Measurements from ENCODE around the gene TCF3.

Gene TCF3

GRCh38 chr19:1684573-1684912 is 32.1 kb upstream of the TCF3 start:
- intact Hi-C loops (cut with DNase I; ENCODE audit: low total_unique reads) = no loop called here
- H3K27me3 ChIP-seq = peaks cover 0 to 73% of the 10 kb centered on the region in 2 donors

GRCh38 chr19:1683869-1684572 is 31.6 kb upstream of the TCF3 start:
- no peaks in the 10 kb centered on the region for H3K36me3 ChIP-seq
- no peak overlapping the region for H3K4me3 ChIP-seq
- H3K27me3 ChIP-seq = peaks cover 0 to 78% of the 10 kb centered on the region in 2 donors
- no peak for DNase-seq
- no peak overlapping the region for H3K27ac ChIP-seq
- TF ChIP-seq CTCF (IDR thresholded peaks at IDR 0.05) = no peak
- H3K4me1 ChIP-seq = no peaks in the 10 kb centered on the region
- intact Hi-C loops (cut with DNase I; ENCODE audit: low total_unique reads) = no loop called here
- no peaks in the 10 kb centered on the region for H3K9me3 ChIP-seq

More at GRCh38 chr19:1684573-1684912, 32.1 kb upstream of the TCF3 start:
- H3K9me3 ChIP-seq = no peaks in the 10 kb centered on the region
- DNase-seq = no peak
- no peaks in the 10 kb centered on the region for H3K4me1 ChIP-seq
- no peak overlapping the region for H3K27ac ChIP-seq
- no peak for TF ChIP-seq CTCF (IDR thresholded peaks at IDR 0.05)
- no peaks in the 10 kb centered on the region for H3K36me3 ChIP-seq
- H3K4me3 ChIP-seq = no peak overlapping the region

- no peaks in the 10 kb centered on the region for H3K36me3 ChIP-seq
- no peak overlapping the region for H3K4me3 ChIP-seq
- no peak for DNase-seq
- peaks cover 0 to 81% of the 10 kb centered on the region in 2 donors for H3K27me3 ChIP-seq
- peaks cover 0 to 1% (median under 1%) of the 10 kb centered on the region in 4 donors for H3K4me1 ChIP-seq
- intact Hi-C loops (cut with DNase I; ENCODE audit: low total_unique reads) = no loop called here
- no peak for TF ChIP-seq CTCF (IDR thresholded peaks at IDR 0.05)
- no peak overlapping the region for H3K27ac ChIP-seq
- H3K9me3 ChIP-seq = no peaks in the 10 kb centered on the region
Observed at GRCh38 chr19:1680976-1681375, 28.6 kb upstream of the TCF3 start.

GRCh38 chr19:1678073-1678472 is 25.7 kb upstream of the TCF3 start:
- no peak for DNase-seq
- no peaks in the 10 kb centered on the region for H3K36me3 ChIP-seq
- H3K27ac ChIP-seq = no peak overlapping the region
- TF ChIP-seq CTCF (IDR thresholded peaks at IDR 0.05) = no peak
- no peaks in the 10 kb centered on the region for H3K9me3 ChIP-seq
- intact Hi-C loops (cut with DNase I; ENCODE audit: low total_unique reads) = no loop called here
- no peak overlapping the region for H3K4me3 ChIP-seq
- H3K27me3 ChIP-seq = peaks cover 5 to 84% of the 10 kb centered on the region in 2 donors
- peaks cover 0 to 5% (median 2%) of the 10 kb centered on the region in 4 donors for H3K4me1 ChIP-seq

- Histone ChIP-seq H3K9me3 (no peaks in the 10 kb centered on the region), H3K4me1 (peaks cover 0 to 15% (median 12%) of the 10 kb centered on the region in 4 donors), H3K4me3 (no peak overlapping the region), H3K27ac (no peak overlapping the region), H3K27me3 (peaks cover 5 to 89% of the 10 kb centered on the region in 2 donors), H3K36me3 (no peaks in the 10 kb centered on the region)
- DNase-seq = no peak
- intact Hi-C loops (cut with DNase I; ENCODE audit: low total_unique reads) = no loop called here
- no peak for TF ChIP-seq CTCF (IDR thresholded peaks at IDR 0.05)
Observed at GRCh38 chr19:1676351-1677266, 24.2 kb upstream of the TCF3 start.

All from tibial artery (tissue), 4 donors.